BE2C (cell line): ENCODE data around the gene NFATC2.

Experiments used
- DNase-seq: peaks from one replicate; pipeline ENCODE4 v3.0.0-alpha.2; 2020
- H3K27me3 ChIP-seq: fragments of 250-450 bp; sonication (Bioruptor Pico); 2 replicates; pipeline ENCODE4 v1.5.1; 2020; ENCODE audit warnings: mild to moderate bottlenecking
- H3K36me3 ChIP-seq: fragments of 250-450 bp; sonication (Bioruptor Pico); 2 replicates; pipeline ENCODE4 v1.5.1; 2020; ENCODE audit warnings: mild to moderate bottlenecking
- H3K4me1 ChIP-seq: fragments of 250-450 bp; sonication (Bioruptor Pico); 2 replicates; pipeline ENCODE4 v1.5.1; 2020
- H3K4me3 ChIP-seq: 2 replicates; pipeline ENCODE4 v1.5.1; 2011; ENCODE audit warnings: low read depth, low read length
- H3K9me3 ChIP-seq: fragments of 250-450 bp; sonication (Bioruptor Pico); 2 replicates; pipeline ENCODE4 v1.5.1; 2020
- TF ChIP-seq, protein P1 (sequence below): IDR thresholded peaks from 2 replicates; pipeline ENCODE4 v1.5.1; 2012; ENCODE audit warnings: mild to moderate bottlenecking, low read depth, low read length

The NFATC2 gene

DNA sequence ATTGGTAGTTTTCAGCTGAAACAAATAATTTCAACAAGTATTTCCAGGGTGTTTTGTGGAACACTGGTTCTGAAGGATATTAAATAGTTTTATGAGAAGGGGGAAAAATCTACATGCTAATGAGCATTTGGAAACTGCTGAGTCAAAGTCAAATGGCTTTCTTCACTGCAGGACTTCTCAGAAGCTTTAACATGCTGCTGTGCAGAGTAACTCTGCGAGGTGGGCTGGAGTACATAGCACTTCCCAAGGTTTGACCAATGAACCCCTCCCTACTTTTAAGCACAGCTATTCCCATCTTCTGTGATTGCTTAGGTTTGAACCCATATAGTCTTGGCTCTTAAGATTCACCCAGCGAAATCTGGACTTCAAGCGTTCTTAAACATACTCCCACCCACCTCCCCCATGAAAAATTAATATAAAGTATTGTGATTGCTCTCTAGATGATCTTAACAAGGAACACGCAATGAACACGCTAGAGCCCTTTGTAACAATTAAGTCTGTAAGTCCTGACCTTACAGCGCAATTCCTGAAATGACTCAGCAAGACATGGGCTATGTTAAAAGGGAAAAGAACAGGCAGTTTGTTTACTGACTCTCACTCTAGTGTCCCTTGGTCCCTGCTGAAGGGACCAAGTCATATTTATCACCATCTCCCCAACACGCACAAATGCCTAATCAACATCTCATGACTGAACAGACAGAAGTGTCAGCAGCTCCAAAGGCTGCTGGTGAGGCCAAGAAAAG lies 105.2 kb downstream of the NFATC2 start:
- TF ChIP-seq, protein P1, sequence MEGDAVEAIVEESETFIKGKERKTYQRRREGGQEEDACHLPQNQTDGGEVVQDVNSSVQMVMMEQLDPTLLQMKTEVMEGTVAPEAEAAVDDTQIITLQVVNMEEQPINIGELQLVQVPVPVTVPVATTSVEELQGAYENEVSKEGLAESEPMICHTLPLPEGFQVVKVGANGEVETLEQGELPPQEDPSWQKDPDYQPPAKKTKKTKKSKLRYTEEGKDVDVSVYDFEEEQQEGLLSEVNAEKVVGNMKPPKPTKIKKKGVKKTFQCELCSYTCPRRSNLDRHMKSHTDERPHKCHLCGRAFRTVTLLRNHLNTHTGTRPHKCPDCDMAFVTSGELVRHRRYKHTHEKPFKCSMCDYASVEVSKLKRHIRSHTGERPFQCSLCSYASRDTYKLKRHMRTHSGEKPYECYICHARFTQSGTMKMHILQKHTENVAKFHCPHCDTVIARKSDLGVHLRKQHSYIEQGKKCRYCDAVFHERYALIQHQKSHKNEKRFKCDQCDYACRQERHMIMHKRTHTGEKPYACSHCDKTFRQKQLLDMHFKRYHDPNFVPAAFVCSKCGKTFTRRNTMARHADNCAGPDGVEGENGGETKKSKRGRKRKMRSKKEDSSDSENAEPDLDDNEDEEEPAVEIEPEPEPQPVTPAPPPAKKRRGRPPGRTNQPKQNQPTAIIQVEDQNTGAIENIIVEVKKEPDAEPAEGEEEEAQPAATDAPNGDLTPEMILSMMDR, result no peak
- Histone ChIP-seq H3K9me3 (no peaks in the 10 kb centered on the region), H3K4me1 (no peaks in the 10 kb centered on the region), H3K27me3 (no peaks in the 10 kb centered on the region), H3K4me3 (no peak overlapping the region), H3K36me3 (no peaks in the 10 kb centered on the region)
- no peak for DNase-seq

DNA sequence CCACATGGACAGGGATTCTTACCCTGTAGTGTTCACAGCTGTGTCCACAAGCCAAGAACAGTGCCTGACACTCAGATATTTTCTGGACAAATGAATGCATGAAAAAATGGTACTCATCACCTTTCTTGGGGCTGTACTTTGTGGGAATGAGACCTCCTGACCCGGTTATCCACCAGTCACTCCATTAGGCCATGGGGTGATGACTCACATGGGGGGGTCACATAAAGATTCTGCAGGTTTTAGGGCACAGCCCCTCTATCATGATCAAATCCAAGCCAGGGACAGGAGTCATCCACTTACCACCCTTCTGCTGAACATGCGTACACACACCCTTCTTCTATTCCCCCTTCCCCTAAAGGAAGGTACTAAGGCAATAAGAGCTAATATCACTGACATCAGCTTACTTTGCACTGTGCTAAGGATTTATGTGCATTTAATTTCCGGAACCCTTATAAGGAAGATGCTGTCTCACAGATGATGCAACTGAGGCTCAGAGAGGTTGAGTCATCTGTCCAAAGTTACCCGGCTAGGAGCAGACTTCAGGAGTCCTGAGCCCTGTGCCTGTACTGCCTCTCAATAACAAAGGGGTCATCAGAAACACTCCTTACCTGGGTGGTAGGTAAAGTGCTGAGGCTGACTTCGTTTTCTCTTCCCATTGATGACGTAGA lies 107.8 kb downstream of the NFATC2 start:
- peaks cover 10% of the 10 kb centered on the region for H3K27me3 ChIP-seq
- no peaks in the 10 kb centered on the region for H3K9me3 ChIP-seq
- TF ChIP-seq, protein P1, result no peak
- H3K36me3 ChIP-seq, result no peaks in the 10 kb centered on the region
- no peak for DNase-seq
- H3K4me3 ChIP-seq, result no peak overlapping the region
- no peaks in the 10 kb centered on the region for H3K4me1 ChIP-seq

DNA sequence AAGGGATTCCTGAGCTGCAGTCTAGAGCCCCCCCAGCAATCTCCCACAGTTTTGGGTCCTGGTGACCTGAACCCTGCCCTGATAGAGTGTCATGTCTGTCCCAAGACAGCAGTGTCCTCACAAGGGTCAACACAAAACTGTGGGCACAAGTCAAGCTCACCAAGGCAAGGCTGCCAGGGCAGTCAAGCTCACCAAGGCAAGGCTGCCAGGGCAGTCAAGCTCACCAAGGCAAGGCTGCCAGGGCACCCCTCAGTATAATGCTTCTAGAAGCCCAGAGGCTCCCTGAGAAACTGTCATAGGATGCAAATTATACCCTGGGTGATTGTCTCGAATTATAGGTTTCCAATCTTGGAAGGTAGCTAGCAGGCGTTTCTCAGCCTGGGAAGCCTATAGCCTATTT lies 108.5 kb downstream of the NFATC2 start:
- TF ChIP-seq, protein P1, result no peak
- no peak for DNase-seq
- Histone ChIP-seq H3K27me3 (peaks cover 11% of the 10 kb centered on the region), H3K36me3 (no peaks in the 10 kb centered on the region), H3K4me1 (no peaks in the 10 kb centered on the region), H3K9me3 (no peaks in the 10 kb centered on the region), H3K4me3 (no peak overlapping the region)

DNA sequence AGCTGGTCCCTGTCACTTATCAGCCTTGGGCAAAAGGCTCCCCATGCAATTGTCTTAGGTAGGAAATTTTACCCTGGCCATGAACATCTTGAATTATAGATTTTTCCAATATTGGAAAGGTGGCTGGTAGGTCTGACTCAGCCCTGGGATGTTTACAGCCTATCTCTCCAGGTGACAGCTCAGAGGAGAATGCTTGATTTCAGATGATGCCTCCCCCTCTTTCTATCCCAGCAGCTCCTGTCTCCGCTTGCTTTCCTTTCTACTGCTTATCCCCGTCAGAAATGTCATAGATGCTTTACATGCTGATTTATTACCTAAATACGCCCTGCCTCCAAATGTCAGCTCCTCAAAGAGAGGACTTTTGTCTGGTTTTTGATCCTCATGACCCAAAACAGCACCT lies 109.6 kb downstream of the NFATC2 start:
- H3K4me1 ChIP-seq, result no peaks in the 10 kb centered on the region
- H3K36me3 ChIP-seq, result no peaks in the 10 kb centered on the region

DNA sequence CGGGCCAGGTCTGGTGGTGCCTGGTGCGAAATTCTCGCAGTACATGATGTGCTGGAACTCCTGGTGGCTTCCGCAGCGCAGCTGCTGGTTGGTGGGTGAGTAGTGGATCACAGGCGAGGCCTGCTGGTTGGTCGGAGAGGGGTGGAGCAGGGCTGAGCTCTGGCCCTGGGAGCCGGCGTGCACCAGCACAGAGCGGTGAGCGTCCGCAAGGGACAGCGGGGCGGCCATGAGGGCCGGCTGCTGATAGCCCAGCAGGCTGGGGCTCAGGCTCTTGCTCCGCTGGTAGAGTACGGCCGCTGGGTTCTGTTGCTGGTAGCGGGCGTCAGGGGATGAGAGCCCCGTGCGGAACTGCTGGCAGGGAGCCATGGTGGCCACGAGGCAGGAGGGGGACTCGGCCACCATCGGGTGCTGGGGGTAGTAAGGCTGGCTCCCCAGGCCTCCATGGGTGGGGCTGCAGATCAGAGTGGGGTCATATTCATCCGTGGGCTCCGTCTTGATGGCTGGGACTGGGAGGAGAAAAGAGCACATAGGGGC lies 110.2 kb downstream of the NFATC2 start:
- peaks cover 24% of the 10 kb centered on the region for H3K27me3 ChIP-seq
- TF ChIP-seq, protein P1, result no peak
- no peaks in the 10 kb centered on the region for H3K36me3 ChIP-seq
- no peaks in the 10 kb centered on the region for H3K9me3 ChIP-seq
- no peak for DNase-seq
- H3K4me3 ChIP-seq, result no peak overlapping the region
- H3K4me1 ChIP-seq, result no peaks in the 10 kb centered on the region

More for the DNA sequence above, 109.6 kb downstream of the NFATC2 start:
- Histone ChIP-seq H3K27me3 (peaks cover 20% of the 10 kb centered on the region), H3K4me3 (no peak overlapping the region), H3K9me3 (no peaks in the 10 kb centered on the region)
- no peak for DNase-seq
- TF ChIP-seq, protein P1, result no peak

DNA sequence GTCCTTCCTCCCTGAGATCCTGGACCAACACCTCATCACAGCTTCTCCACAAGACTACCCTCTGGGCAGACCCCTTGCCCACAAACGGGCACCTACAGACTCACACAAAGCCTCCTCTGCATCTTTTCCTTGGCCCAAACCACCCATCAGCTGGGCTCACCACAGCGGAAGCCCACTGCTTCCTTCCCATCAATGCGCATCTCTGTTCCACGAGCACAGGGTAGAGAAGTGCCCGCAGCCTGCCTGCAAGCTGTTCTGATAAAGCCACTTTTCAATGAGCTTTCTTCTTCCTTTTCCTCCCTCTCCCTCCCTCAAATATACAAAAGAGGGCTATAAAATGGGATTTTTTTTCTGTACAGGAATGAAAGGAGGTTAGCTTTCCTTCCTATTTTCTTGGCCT lies 111.2 kb downstream of the NFATC2 start:
- no peaks in the 10 kb centered on the region for H3K9me3 ChIP-seq
- TF ChIP-seq, protein P1, result no peak
- no peaks in the 10 kb centered on the region for H3K4me1 ChIP-seq
- H3K4me3 ChIP-seq, result no peak overlapping the region
- H3K27me3 ChIP-seq, result peaks cover 24% of the 10 kb centered on the region
- H3K36me3 ChIP-seq, result no peaks in the 10 kb centered on the region
- DNase-seq, result no peak
